ENCODE data around the gene MRTFB.

DNA sequence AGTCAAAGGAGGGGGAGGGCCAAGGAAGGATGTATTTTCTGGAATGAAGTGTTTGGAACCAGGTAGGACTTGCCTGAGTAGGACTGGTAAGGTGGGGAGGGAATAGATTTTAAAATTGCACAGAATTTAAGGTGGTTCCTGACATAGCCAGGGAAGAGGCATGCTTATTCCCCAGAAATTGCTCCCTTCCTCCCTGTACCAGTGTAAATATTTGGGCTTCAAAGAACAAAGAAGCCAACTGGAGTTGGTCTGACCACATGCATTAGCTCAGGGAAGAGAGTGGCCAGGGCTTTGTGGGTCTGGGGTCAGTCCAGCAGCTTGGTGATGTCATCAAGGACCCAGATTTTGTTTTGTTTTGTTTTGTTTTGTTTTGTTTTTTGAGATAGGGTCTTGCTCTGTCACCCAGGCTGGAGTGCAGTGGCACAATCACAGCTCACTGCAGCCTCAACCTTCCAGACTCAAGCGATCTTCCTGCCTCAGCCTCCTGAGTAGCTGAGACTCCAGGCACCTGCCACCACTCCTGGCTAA, 9.3 kb upstream of the MRTFB start:
- TF ChIP-seq, protein P1, sequence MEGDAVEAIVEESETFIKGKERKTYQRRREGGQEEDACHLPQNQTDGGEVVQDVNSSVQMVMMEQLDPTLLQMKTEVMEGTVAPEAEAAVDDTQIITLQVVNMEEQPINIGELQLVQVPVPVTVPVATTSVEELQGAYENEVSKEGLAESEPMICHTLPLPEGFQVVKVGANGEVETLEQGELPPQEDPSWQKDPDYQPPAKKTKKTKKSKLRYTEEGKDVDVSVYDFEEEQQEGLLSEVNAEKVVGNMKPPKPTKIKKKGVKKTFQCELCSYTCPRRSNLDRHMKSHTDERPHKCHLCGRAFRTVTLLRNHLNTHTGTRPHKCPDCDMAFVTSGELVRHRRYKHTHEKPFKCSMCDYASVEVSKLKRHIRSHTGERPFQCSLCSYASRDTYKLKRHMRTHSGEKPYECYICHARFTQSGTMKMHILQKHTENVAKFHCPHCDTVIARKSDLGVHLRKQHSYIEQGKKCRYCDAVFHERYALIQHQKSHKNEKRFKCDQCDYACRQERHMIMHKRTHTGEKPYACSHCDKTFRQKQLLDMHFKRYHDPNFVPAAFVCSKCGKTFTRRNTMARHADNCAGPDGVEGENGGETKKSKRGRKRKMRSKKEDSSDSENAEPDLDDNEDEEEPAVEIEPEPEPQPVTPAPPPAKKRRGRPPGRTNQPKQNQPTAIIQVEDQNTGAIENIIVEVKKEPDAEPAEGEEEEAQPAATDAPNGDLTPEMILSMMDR (IDR thresholded peaks at IDR 0.05) = no peak
- TF ChIP-seq POLR2A (IDR thresholded peaks at IDR 0.05) = no peak
